GM21737 (cell line): Measurements from ENCODE around the gene CNP.

Experiments used
- ATAC-seq: cut with Tn5 transposase; IDR thresholded peaks from one replicate; pipeline ENCODE4 v1.9.1; 2021; ENCODE audit warnings: mild to moderate bottlenecking, moderate library complexity; ENCODE audit not compliant: unreplicated experiment

Gene CNP

DNA sequence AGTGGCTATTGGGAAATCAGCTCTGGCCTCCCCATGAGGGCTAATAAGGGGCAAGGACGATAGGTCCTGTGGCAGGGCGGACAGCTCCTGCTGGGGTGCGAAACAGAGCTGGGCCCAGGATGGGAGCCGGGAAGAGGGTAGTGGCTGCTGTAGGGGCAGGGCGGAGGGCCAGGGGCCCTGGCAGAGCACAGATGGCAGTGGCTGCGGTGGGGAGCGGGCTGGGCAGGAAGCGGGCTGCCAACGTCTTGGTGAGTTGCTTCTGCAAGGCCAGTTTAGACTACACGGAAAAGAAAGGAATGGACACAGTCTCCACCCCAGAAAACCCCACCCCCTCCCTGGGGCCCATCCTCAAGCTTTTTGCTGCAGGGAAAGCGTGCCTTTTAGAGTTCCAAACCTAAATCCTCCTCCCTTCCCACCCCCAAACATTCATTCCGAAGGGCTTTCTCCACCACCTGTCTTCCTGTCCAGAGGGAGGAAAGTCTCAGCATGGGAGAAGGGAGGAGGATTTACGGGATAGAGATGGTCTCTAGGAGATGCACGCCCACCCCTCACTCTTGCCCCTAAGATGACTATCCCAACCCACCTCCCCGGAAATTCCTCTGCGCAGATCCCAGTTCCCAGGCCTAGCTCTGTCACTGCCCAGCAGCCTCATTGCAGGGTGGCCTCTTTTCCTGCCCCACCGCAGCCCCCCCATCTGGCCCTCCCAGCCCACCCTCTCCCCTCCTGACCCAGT lies 60.4 kb downstream of the CNP start:
- ATAC-seq: no peak
